GM12878 (cell line): ENCODE measurements around the gene PRR7. TPM values are rescaled to one million over a fixed set of nuclear protein-coding genes. Genes with fewer than 3 reads are reported as not detected.

Source experiments
- ATF3 ChIP-seq: IDR thresholded peaks from 2 replicates; pipeline ENCODE4 v1.6.1; 2011; ENCODE audit warnings: low read depth, mild to moderate bottlenecking, low read length, moderate library complexity, borderline replicate concordance; ENCODE audit errors: extremely low read depth
- PML ChIP-seq: IDR thresholded peaks from 2 replicates; pipeline ENCODE4 v1.6.1; 2012; ENCODE audit warnings: low read length, inconsistent platforms
- SIX5 ChIP-seq: IDR thresholded peaks from 2 replicates; pipeline ENCODE4 v1.6.1; 2011; ENCODE audit warnings: mild to moderate bottlenecking, low read depth, low read length, moderate library complexity; ENCODE audit not compliant: severe bottlenecking
- TBL1XR1 ChIP-seq: IDR thresholded peaks from 2 replicates; pipeline ENCODE4 v1.6.1; 2012; ENCODE audit warnings: low read depth, low read length, improper control_type of control experiment
- polyA plus RNA-seq, 11 experiments: library from polyadenylated mRNA; depleted of rRNA in 4 of 11; unstranded in 6 of 11; stranded (reverse) in 5 of 11; fragments of >200 nt; fragmentation: Nextera tagmentation in 4 of 11; fragmentation: Illumina TruSeq in 1 of 11; extraction: Ambion mirVana in 4 of 11; extraction: Trizol in 1 of 11; gene quantifications; 1 replicate in 1 of 11; 2 replicates in 10 of 11; pipeline versions ENCODE4 v1.2.1 to v1.2.3, GENCODE V29; 2011 to 2016; ENCODE audit warnings: inconsistent platforms in 2 of 11, missing spikeins in 2 of 11, low read depth in 1 of 11
- total RNA-seq, 4 experiments: library from RNA; depleted of rRNA in 3 of 4; stranded (reverse); fragments of >200 nt in 3 of 4; fragmentation: Illumina TruSeq in 1 of 4; extraction: Trizol in 1 of 4; gene quantifications; 2 replicates each; pipeline versions ENCODE4 v1.2.1 to v1.2.3, GENCODE V29; 2013 to 2021
- TF ChIP-seq, protein P1 (sequence below): fragments of 450-650 bp; IDR thresholded peaks from 2 replicates; pipeline ENCODE4 v1.6.1; 2017; ENCODE audit warnings: antibody characterized with exemption, mild to moderate bottlenecking, moderate library complexity
- TF ChIP-seq, protein P2 (sequence below): fragments of 450-650 bp; formaldehyde crosslinking; IDR thresholded peaks from 2 replicates; pipeline ENCODE4 v1.4.0; 2020; ENCODE audit warnings: mild to moderate bottlenecking, moderate library complexity
- TF ChIP-seq, protein P3 (sequence below), 3 experiments: IDR thresholded peaks in 2 of 3; conservative IDR thresholded peaks in 1 of 3; 2 replicates each; pipeline ENCODE4 v1.5.1; 2011; ENCODE audit warnings: low read depth in 3 of 3, low read length in 3 of 3, mild to moderate bottlenecking in 3 of 3, control low read depth in 2 of 3, moderate library complexity in 2 of 3, inconsistent platforms in 1 of 3, mixed read lengths in 1 of 3; ENCODE audit not compliant: control insufficient read depth in 2 of 3, insufficient read depth in 1 of 3; ENCODE audit errors: extremely low read depth in 1 of 3

The PRR7 gene
- total and polyA plus RNA-seq, 10 of the 15 experiments (the other 5 are each of a cell fraction or from before 2014, with no cell fraction given), result 0.09 to 18.8 (median 4.6) TPM; not detected in 2

GRCh38 chr5:177487975-177488374, 41.4 kb downstream of the PRR7 start (continued):
- TF ChIP-seq, protein P1, sequence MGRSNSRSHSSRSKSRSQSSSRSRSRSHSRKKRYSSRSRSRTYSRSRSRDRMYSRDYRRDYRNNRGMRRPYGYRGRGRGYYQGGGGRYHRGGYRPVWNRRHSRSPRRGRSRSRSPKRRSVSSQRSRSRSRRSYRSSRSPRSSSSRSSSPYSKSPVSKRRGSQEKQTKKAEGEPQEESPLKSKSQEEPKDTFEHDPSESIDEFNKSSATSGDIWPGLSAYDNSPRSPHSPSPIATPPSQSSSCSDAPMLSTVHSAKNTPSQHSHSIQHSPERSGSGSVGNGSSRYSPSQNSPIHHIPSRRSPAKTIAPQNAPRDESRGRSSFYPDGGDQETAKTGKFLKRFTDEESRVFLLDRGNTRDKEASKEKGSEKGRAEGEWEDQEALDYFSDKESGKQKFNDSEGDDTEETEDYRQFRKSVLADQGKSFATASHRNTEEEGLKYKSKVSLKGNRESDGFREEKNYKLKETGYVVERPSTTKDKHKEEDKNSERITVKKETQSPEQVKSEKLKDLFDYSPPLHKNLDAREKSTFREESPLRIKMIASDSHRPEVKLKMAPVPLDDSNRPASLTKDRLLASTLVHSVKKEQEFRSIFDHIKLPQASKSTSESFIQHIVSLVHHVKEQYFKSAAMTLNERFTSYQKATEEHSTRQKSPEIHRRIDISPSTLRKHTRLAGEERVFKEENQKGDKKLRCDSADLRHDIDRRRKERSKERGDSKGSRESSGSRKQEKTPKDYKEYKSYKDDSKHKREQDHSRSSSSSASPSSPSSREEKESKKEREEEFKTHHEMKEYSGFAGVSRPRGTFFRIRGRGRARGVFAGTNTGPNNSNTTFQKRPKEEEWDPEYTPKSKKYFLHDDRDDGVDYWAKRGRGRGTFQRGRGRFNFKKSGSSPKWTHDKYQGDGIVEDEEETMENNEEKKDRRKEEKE, result no peak
- TF ChIP-seq TBL1XR1 (no peak), ATF3 (no peak), SIX5 (no peak), PML (no peak)
- TF ChIP-seq, protein P2, sequence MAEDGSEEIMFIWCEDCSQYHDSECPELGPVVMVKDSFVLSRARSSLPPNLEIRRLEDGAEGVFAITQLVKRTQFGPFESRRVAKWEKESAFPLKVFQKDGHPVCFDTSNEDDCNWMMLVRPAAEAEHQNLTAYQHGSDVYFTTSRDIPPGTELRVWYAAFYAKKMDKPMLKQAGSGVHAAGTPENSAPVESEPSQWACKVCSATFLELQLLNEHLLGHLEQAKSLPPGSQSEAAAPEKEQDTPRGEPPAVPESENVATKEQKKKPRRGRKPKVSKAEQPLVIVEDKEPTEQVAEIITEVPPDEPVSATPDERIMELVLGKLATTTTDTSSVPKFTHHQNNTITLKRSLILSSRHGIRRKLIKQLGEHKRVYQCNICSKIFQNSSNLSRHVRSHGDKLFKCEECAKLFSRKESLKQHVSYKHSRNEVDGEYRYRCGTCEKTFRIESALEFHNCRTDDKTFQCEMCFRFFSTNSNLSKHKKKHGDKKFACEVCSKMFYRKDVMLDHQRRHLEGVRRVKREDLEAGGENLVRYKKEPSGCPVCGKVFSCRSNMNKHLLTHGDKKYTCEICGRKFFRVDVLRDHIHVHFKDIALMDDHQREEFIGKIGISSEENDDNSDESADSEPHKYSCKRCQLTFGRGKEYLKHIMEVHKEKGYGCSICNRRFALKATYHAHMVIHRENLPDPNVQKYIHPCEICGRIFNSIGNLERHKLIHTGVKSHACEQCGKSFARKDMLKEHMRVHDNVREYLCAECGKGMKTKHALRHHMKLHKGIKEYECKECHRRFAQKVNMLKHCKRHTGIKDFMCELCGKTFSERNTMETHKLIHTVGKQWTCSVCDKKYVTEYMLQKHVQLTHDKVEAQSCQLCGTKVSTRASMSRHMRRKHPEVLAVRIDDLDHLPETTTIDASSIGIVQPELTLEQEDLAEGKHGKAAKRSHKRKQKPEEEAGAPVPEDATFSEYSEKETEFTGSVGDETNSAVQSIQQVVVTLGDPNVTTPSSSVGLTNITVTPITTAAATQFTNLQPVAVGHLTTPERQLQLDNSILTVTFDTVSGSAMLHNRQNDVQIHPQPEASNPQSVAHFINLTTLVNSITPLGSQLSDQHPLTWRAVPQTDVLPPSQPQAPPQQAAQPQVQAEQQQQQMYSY (CRISPR knock-in tag), result no peak
- TF ChIP-seq, protein P3, sequence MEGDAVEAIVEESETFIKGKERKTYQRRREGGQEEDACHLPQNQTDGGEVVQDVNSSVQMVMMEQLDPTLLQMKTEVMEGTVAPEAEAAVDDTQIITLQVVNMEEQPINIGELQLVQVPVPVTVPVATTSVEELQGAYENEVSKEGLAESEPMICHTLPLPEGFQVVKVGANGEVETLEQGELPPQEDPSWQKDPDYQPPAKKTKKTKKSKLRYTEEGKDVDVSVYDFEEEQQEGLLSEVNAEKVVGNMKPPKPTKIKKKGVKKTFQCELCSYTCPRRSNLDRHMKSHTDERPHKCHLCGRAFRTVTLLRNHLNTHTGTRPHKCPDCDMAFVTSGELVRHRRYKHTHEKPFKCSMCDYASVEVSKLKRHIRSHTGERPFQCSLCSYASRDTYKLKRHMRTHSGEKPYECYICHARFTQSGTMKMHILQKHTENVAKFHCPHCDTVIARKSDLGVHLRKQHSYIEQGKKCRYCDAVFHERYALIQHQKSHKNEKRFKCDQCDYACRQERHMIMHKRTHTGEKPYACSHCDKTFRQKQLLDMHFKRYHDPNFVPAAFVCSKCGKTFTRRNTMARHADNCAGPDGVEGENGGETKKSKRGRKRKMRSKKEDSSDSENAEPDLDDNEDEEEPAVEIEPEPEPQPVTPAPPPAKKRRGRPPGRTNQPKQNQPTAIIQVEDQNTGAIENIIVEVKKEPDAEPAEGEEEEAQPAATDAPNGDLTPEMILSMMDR (IDR thresholded peaks at IDR 0.05 in 2 of 3, conservative IDR thresholded peaks at IDR 0.05 in 1 of 3; ENCODE audit: control insufficient read depth in 2 of 3, extremely low read depth in 1 of 3, insufficient read depth in 1 of 3, low read depth in 3 of 3, low read length in 3 of 3), result peak in 1 of 3 experiments; percentile 21; a peak in 1 of 6 replicates
